ENCODE results near the gene CD22. TPM values are rescaled to one million over a fixed set of nuclear protein-coding genes. Genes with fewer than 3 reads are reported as not detected.
A peak's percentile ranks its signal among the peaks of the same experiment; 100 is the strongest.
"Not testable (repeated sequence)": the region's sequence is repeated elsewhere in the genome, so short reads cannot be mapped to it uniquely, and the experiment has no call there.

CD22 gene
- total RNA-seq, 1 experiment from 2014 or later, result not detected

DNA sequence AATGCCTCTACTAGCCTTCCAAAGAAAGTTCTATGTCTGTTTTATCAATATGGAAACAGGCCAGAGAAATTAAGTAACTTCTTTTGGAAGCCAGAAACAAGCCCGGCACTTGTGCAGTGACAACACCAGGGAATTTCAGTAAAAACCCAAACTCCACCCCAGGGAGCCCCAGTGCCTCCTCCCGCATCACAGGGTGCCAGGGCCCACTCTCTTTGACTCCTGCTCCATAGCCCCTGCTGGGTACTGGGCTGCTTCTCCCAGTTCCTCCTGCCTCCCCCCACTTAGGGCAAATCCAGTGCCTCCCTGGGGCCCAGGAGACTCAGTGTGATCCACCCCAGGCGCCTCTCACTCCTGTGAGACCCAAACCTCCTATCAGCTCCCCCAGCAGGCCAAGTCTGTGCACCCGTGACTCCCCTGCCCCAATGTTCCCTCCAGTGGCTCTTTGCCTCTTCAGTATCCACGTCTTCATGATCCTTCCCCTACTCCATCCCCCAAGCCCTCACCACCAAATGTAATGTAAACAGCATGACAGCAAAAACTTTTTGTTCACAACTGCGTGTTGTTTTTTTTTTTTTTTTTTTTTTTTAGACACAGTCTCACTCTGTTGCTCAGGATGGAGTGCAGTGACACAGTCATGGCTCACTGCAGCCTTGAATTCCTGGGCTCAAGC, 26.9 kb downstream of the CD22 start:
- Histone ChIP-seq H3K27ac (ENCODE audit: low read depth, low read length, poor library complexity, severe bottlenecking) (no peak overlapping the region), H3K9me3 (ENCODE audit: low read depth, low read length, poor library complexity, severe bottlenecking) (no peaks in the 10 kb centered on the region), H3K4me1 (ENCODE audit: insufficient read depth, low read length, poor library complexity, severe bottlenecking) (peaks cover 27% of the 10 kb centered on the region), H3K36me3 (ENCODE audit: insufficient read depth, low read length, poor library complexity, severe bottlenecking) (no peaks in the 10 kb centered on the region), H3K27me3 (replicated peaks; ENCODE audit: insufficient read depth, low read depth, low read length, poor library complexity) (no peaks in the 10 kb centered on the region), H3K4me3 (ENCODE audit: low read depth, low read length, poor library complexity, severe bottlenecking) (no peak overlapping the region)
- intact Hi-C loops (cut with micrococcal nuclease; ENCODE audit: unreplicated experiment), result loop anchor here (10.0 kb wide), 1 partner anchor 289 kb away; the partner anchor contains the start of genes COX6B1 and ETV2
- no peak for TF ChIP-seq EZH2 (IDR thresholded peaks at IDR 0.05; ENCODE audit: borderline replicate concordance, low read depth, low read length, poor library complexity, severe bottlenecking)
- TF ChIP-seq, protein P1, sequence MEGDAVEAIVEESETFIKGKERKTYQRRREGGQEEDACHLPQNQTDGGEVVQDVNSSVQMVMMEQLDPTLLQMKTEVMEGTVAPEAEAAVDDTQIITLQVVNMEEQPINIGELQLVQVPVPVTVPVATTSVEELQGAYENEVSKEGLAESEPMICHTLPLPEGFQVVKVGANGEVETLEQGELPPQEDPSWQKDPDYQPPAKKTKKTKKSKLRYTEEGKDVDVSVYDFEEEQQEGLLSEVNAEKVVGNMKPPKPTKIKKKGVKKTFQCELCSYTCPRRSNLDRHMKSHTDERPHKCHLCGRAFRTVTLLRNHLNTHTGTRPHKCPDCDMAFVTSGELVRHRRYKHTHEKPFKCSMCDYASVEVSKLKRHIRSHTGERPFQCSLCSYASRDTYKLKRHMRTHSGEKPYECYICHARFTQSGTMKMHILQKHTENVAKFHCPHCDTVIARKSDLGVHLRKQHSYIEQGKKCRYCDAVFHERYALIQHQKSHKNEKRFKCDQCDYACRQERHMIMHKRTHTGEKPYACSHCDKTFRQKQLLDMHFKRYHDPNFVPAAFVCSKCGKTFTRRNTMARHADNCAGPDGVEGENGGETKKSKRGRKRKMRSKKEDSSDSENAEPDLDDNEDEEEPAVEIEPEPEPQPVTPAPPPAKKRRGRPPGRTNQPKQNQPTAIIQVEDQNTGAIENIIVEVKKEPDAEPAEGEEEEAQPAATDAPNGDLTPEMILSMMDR (conservative IDR thresholded peaks at IDR 0.05; ENCODE audit: low read depth, low read length), result no peak
- CTCF ChIA-PET, result interaction anchor here (0.6 kb wide), 1 partner anchor 32 kb away, joined by 5 read pairs; no protein-coding TSS in a partner anchor
- BruUV-seq (replicated peaks), result no TSS peak
- no peak for DNase-seq (ENCODE audit: low spot score)
- POLR2A ChIA-PET (ENCODE audit: low non-redundant PET), result no interaction called here

- Histone ChIP-seq H3K4me3 (ENCODE audit: low read depth, low read length, poor library complexity, severe bottlenecking) (no peak within 1 kb of the TSS), H3K4me1 (ENCODE audit: insufficient read depth, low read length, poor library complexity, severe bottlenecking) (peaks cover 27% of the 10 kb centered on the region), H3K27ac (ENCODE audit: low read depth, low read length, poor library complexity, severe bottlenecking) (peak within 1 kb of the TSS; percentile 58), H3K36me3 (ENCODE audit: insufficient read depth, low read length, poor library complexity, severe bottlenecking) (no peaks in the 10 kb centered on the region), H3K9me3 (ENCODE audit: low read depth, low read length, poor library complexity, severe bottlenecking) (no peaks in the 10 kb centered on the region), H3K27me3 (replicated peaks; ENCODE audit: insufficient read depth, low read depth, low read length, poor library complexity) (no peaks in the 10 kb centered on the region)
- TF ChIP-seq, protein P1 (conservative IDR thresholded peaks at IDR 0.05; ENCODE audit: low read depth, low read length), result no peak
- no peak for TF ChIP-seq EZH2 (IDR thresholded peaks at IDR 0.05; ENCODE audit: borderline replicate concordance, low read depth, low read length, poor library complexity, severe bottlenecking)
- CTCF ChIA-PET, result interaction anchor here (0.8 to 1.3 kb wide), 3 partner anchors 18 to 152 kb away, joined by 3 read pairs; no protein-coding TSS in a partner anchor
- DNase-seq (ENCODE audit: low spot score), result peak; percentile 88
- intact Hi-C loops (cut with micrococcal nuclease; ENCODE audit: unreplicated experiment), result loop anchor here (10.0 kb wide), 1 partner anchor 287 kb away; the partner anchor contains the start of genes COX6B1 and ETV2
- BruUV-seq (replicated peaks), result no TSS peak
- POLR2A ChIA-PET (ENCODE audit: low non-redundant PET), result no interaction called here
Measured at GRCh38 chr19:35357867-35358573, 29.0 kb downstream of the CD22 start, which contains the start of gene FFAR3. Gene FFAR3, plus strand, starts transcription at chr19:35358460. Its CDS starts 431 bp downstream, at chr19:35358891.

GRCh38 chr19:35358834-35359233, 29.8 kb downstream of the CD22 start:
- H3K36me3 ChIP-seq (ENCODE audit: insufficient read depth, low read length, poor library complexity, severe bottlenecking); H3K9me3 ChIP-seq (ENCODE audit: low read depth, low read length, poor library complexity, severe bottlenecking); DNase-seq (ENCODE audit: low spot score); BruUV-seq (replicated peaks); H3K27ac ChIP-seq (ENCODE audit: low read depth, low read length, poor library complexity, severe bottlenecking); H3K27me3 ChIP-seq (replicated peaks; ENCODE audit: insufficient read depth, low read depth, low read length, poor library complexity); POLR2A ChIA-PET (ENCODE audit: low non-redundant PET); CTCF ChIA-PET; H3K4me3 ChIP-seq (ENCODE audit: low read depth, low read length, poor library complexity, severe bottlenecking): not testable (repeated sequence)
- intact Hi-C loops (cut with micrococcal nuclease; ENCODE audit: unreplicated experiment), result loop anchor here (10.0 kb wide), 1 partner anchor 286 kb away; the partner anchor contains the start of genes COX6B1 and ETV2
- H3K4me1 ChIP-seq (ENCODE audit: insufficient read depth, low read length, poor library complexity, severe bottlenecking), result peaks cover 21% of the 10 kb centered on the region

DNA sequence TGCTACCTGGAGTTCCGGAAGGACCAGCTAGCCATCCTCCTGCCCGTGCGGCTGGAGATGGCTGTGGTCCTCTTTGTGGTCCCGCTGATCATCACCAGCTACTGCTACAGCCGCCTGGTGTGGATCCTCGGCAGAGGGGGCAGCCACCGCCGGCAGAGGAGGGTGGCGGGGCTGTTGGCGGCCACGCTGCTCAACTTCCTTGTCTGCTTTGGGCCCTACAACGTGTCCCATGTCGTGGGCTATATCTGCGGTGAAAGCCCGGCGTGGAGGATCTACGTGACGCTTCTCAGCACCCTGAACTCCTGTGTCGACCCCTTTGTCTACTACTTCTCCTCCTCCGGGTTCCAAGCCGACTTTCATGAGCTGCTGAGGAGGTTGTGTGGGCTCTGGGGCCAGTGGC, 30.4 kb downstream of the CD22 start:
- POLR2A ChIA-PET (ENCODE audit: low non-redundant PET); H3K36me3 ChIP-seq (ENCODE audit: insufficient read depth, low read length, poor library complexity, severe bottlenecking); H3K4me3 ChIP-seq (ENCODE audit: low read depth, low read length, poor library complexity, severe bottlenecking); CTCF ChIA-PET; H3K27ac ChIP-seq (ENCODE audit: low read depth, low read length, poor library complexity, severe bottlenecking); BruUV-seq (replicated peaks); H3K27me3 ChIP-seq (replicated peaks; ENCODE audit: insufficient read depth, low read depth, low read length, poor library complexity); DNase-seq (ENCODE audit: low spot score); H3K9me3 ChIP-seq (ENCODE audit: low read depth, low read length, poor library complexity, severe bottlenecking): not testable (repeated sequence)
- intact Hi-C loops (cut with micrococcal nuclease; ENCODE audit: unreplicated experiment), result loop anchor here (10.0 kb wide), 1 partner anchor 285 kb away; the partner anchor contains the start of genes COX6B1 and ETV2
- peaks cover 20% of the 10 kb centered on the region for H3K4me1 ChIP-seq (ENCODE audit: insufficient read depth, low read length, poor library complexity, severe bottlenecking)

DNA sequence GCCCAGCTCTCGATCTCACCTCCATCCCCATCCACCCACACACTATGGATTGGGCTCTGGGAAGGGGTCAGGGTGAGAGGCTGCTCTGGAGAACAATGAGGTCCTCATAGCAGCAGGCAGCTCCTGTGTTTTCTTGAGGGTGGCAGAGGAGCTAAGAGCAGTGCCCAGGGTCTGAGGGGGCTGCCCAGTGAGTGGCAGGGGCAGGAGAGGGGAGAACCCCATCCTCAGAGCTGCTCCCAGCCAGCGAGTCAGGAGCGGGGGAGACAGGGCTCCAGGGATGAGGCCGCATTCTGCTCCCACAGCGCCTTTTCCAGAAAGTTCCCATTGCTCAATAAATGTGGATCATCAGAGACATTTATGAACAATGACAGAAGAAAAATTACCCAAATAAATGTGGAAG, 31.1 kb downstream of the CD22 start:
- CTCF ChIA-PET; intact Hi-C loops (cut with micrococcal nuclease; ENCODE audit: unreplicated experiment); DNase-seq (ENCODE audit: low spot score); H3K4me3 ChIP-seq (ENCODE audit: low read depth, low read length, poor library complexity, severe bottlenecking); H3K27ac ChIP-seq (ENCODE audit: low read depth, low read length, poor library complexity, severe bottlenecking); H3K9me3 ChIP-seq (ENCODE audit: low read depth, low read length, poor library complexity, severe bottlenecking); H3K27me3 ChIP-seq (replicated peaks; ENCODE audit: insufficient read depth, low read depth, low read length, poor library complexity); POLR2A ChIA-PET (ENCODE audit: low non-redundant PET); BruUV-seq (replicated peaks); H3K36me3 ChIP-seq (ENCODE audit: insufficient read depth, low read length, poor library complexity, severe bottlenecking): not testable (repeated sequence)
- H3K4me1 ChIP-seq (ENCODE audit: insufficient read depth, low read length, poor library complexity, severe bottlenecking), result peaks cover 20% of the 10 kb centered on the region
